Lower lobe of right lung (tissue), 2 donors: ENCODE measurements around the gene PCIF1. TPM values are rescaled to one million over a fixed set of nuclear protein-coding genes. Genes with fewer than 3 reads are reported as not detected.
A peak's percentile ranks its signal among the peaks of the same experiment; 100 is the strongest.

Experiments used
- ATAC-seq, 2 donors: fragments of 200-7000 bp; cut with Tn5 transposase; one replicate each; pipeline ENCODE4 v1.9.1; 2020 to 2022; ENCODE audit warnings: mild to moderate bottlenecking in 2 of 2, moderate library complexity in 2 of 2
- DNase-seq: peaks from one replicate; pipeline ENCODE4 v3.0.0-alpha.2; 2020
- H3K27ac ChIP-seq: fragments of 200-600 bp; one replicate; pipeline ENCODE4 v1.8.0; 2022
- H3K27me3 ChIP-seq: fragments of 200-600 bp; one replicate; pipeline ENCODE4 v1.8.0; 2022; ENCODE audit warnings: low read depth
- H3K36me3 ChIP-seq: fragments of 200-600 bp; one replicate; pipeline ENCODE4 v1.8.0; 2022; ENCODE audit warnings: mild to moderate bottlenecking
- H3K4me1 ChIP-seq: fragments of 200-600 bp; one replicate; pipeline ENCODE4 v1.8.0; 2022
- H3K4me3 ChIP-seq: fragments of 200-600 bp; one replicate; pipeline ENCODE4 v1.8.0; 2022; ENCODE audit warnings: mild to moderate bottlenecking
- H3K9me3 ChIP-seq: fragments of 200-600 bp; one replicate; pipeline ENCODE4 v1.8.0; 2022
- CTCF ChIP-seq: fragments of 200-600 bp; IDR thresholded peaks from one replicate; pipeline ENCODE4 v1.8.0; 2022; ENCODE audit warnings: antibody characterized with exemption, mild to moderate bottlenecking
- intact Hi-C: fragments of 100-400 bp; cut with DNase I; formaldehyde crosslinking; loops from one replicate; pipeline ENCODE4 v1.11.0; 2022
- total RNA-seq: library from RNA; stranded (reverse); fragmentation: NEBNext Ultra II Directional; extraction: Animal tissue kit (Norgen Biotek cat#: 25700); gene quantifications from one replicate; pipeline ENCODE4 v1.2.1, GENCODE V29; 2021
- donor health status: DM: no; HTN: yes; CAD: no; lungs with severe emphysema.

The PCIF1 gene
- total RNA-seq, 1 donor from 2014 or later = 34.7 TPM

GRCh38 chr20:45913116-45913515 lies 21.4 kb upstream of the PCIF1 start:
- intact Hi-C loops = no loop called here
- no peak for TF ChIP-seq CTCF
- Histone ChIP-seq H3K9me3 (no peaks in the 10 kb centered on the region), H3K4me1 (peaks cover 42% of the 10 kb centered on the region), H3K4me3 (no peak overlapping the region), H3K36me3 (no peaks in the 10 kb centered on the region), H3K27me3 (peaks cover 4% of the 10 kb centered on the region), H3K27ac (no peak overlapping the region)
- ATAC-seq (no peak), DNase-seq (no peak)

- ATAC-seq = peak in 1 of 2 donors; percentile 4
- Histone ChIP-seq H3K27ac (peak overlapping the region; percentile 69), H3K4me1 (peaks cover 54% of the 10 kb centered on the region), H3K27me3 (peaks cover under 1% of the 10 kb centered on the region), H3K4me3 (no peak overlapping the region), H3K36me3 (no peaks in the 10 kb centered on the region), H3K9me3 (no peaks in the 10 kb centered on the region)
- no peak for TF ChIP-seq CTCF
- DNase-seq = no peak
- intact Hi-C loops = no loop called here
Measured at GRCh38 chr20:45917790-45918141, 16.7 kb upstream of the PCIF1 start.

- Histone ChIP-seq H3K4me3 (no peak overlapping the region), H3K9me3 (no peaks in the 10 kb centered on the region), H3K27me3 (no peaks in the 10 kb centered on the region), H3K36me3 (no peaks in the 10 kb centered on the region), H3K4me1 (peaks cover 56% of the 10 kb centered on the region), H3K27ac (peak overlapping the region; percentile 69)
- no peak for TF ChIP-seq CTCF
- peak; percentile 25 to 67 for ATAC-seq
- intact Hi-C loops = no loop called here
- no peak for DNase-seq
Measured at GRCh38 chr20:45918182-45918737, 16.2 kb upstream of the PCIF1 start.

- ATAC-seq = no peak
Measured at GRCh38 chr20:45918779-45919537, 15.5 kb upstream of the PCIF1 start.

More at GRCh38 chr20:45918779-45919537, 15.5 kb upstream of the PCIF1 start:
- no peak for TF ChIP-seq CTCF
- intact Hi-C loops = no loop called here
- H3K27me3 ChIP-seq = no peaks in the 10 kb centered on the region
- DNase-seq = no peak
- no peak overlapping the region for H3K4me3 ChIP-seq
- H3K9me3 ChIP-seq = no peaks in the 10 kb centered on the region
- H3K27ac ChIP-seq = peak overlapping the region; percentile 69
- H3K36me3 ChIP-seq = no peaks in the 10 kb centered on the region
- peaks cover 63% of the 10 kb centered on the region for H3K4me1 ChIP-seq
